GM23338 (cell line): ENCODE measurements around the gene WNK2. TPM values are rescaled to one million over a fixed set of nuclear protein-coding genes. Genes with fewer than 3 reads are reported as not detected.

Experiments
- ATAC-seq: fragments of 200-7000 bp; cut with Tn5 transposase; 3 replicates; pipeline ENCODE4 v1.9.1; 2020
- DNase-seq: peaks from one replicate; pipeline ENCODE4 v3.0.0-alpha.2; 2015; ENCODE audit warnings: low spot score
- H2AFZ ChIP-seq: fragments of 200-600 bp; sonication (generic); 2 replicates; pipeline ENCODE4 v1.8.0; 2016; ENCODE audit warnings: antibody characterized with exemption, mild to moderate bottlenecking, moderate library complexity
- H3F3A ChIP-seq: fragments of 200-600 bp; sonication (generic); replicated peaks from 2 replicates; pipeline ENCODE4 v1.8.0; 2017; ENCODE audit warnings: antibody characterized with exemption, mixed run types, low read depth
- H3K27ac ChIP-seq: fragments of 200-600 bp; sonication (generic); 2 replicates; pipeline ENCODE4 v1.6.1; 2016; ENCODE audit warnings: low read depth
- H3K27me3 ChIP-seq: fragments of 200-600 bp; sonication (generic); 2 replicates; pipeline ENCODE4 v1.8.0; 2016; ENCODE audit warnings: mild to moderate bottlenecking, mixed run types, moderate library complexity; ENCODE audit not compliant: insufficient read depth
- H3K36me3 ChIP-seq: fragments of 200-600 bp; sonication (generic); 2 replicates; pipeline ENCODE4 v1.8.0; 2016; ENCODE audit warnings: mild to moderate bottlenecking; ENCODE audit not compliant: insufficient read depth
- H3K4me1 ChIP-seq: fragments of 200-600 bp; sonication (generic); 2 replicates; pipeline ENCODE4 v1.8.0; 2016; ENCODE audit warnings: mild to moderate bottlenecking, moderate library complexity; ENCODE audit not compliant: insufficient read depth
- H3K4me2 ChIP-seq: fragments of 200-600 bp; sonication (generic); 2 replicates; pipeline ENCODE4 v1.7.1; 2017; ENCODE audit warnings: mixed run types
- H3K4me3 ChIP-seq: fragments of 200-600 bp; sonication (generic); 2 replicates; pipeline ENCODE4 v1.6.1; 2016; ENCODE audit warnings: mixed run types
- H3K79me2 ChIP-seq: fragments of 200-600 bp; sonication (generic); replicated peaks from 2 replicates; pipeline ENCODE4 v1.8.0; 2017; ENCODE audit warnings: mild to moderate bottlenecking; ENCODE audit not compliant: insufficient read depth
- H3K9me2 ChIP-seq: fragments of 200-600 bp; sonication (generic); 2 replicates; pipeline ENCODE4 v1.8.0; 2017; ENCODE audit not compliant: insufficient read depth
- H4K20me1 ChIP-seq: fragments of 200-600 bp; sonication (generic); replicated peaks from 2 replicates; pipeline ENCODE4 v1.8.0; 2017; ENCODE audit warnings: mild to moderate bottlenecking; ENCODE audit not compliant: insufficient read depth
- H3K27ac Mint-ChIP-seq: 2 replicates; pipeline ENCODE4 v1.8.0; 2020; ENCODE audit warnings: inconsistent platforms, mild to moderate bottlenecking, moderate library complexity, mixed read lengths
- H3K27me3 Mint-ChIP-seq: 3 replicates; pipeline ENCODE4 v1.8.0; 2022; ENCODE audit warnings: low read depth, mild to moderate bottlenecking, moderate library complexity, mixed read lengths, inconsistent platforms; ENCODE audit not compliant: insufficient read depth, poor library complexity
- H3K36me3 Mint-ChIP-seq: 3 replicates; pipeline ENCODE4 v1.8.0; 2021; ENCODE audit warnings: low read depth, mild to moderate bottlenecking, inconsistent platforms, moderate library complexity, mixed read lengths
- H3K4me1 Mint-ChIP-seq: 3 replicates; pipeline ENCODE4 v1.8.0; 2020; ENCODE audit warnings: mild to moderate bottlenecking, inconsistent platforms, mixed read lengths
- H3K4me3 Mint-ChIP-seq: 3 replicates; pipeline ENCODE4 v1.8.0; 2021; ENCODE audit warnings: moderate library complexity, mild to moderate bottlenecking, inconsistent platforms, mixed read lengths
- H3K9me3 Mint-ChIP-seq: 3 replicates; pipeline ENCODE4 v1.8.0; 2020; ENCODE audit warnings: moderate library complexity, mild to moderate bottlenecking, inconsistent platforms, mixed read lengths
- CTCF ChIP-seq, 2 experiments: fragments of 200-600 bp in 1 of 2; sonication (generic) in 1 of 2; conservative IDR thresholded peaks; 2 replicates each; pipeline versions ENCODE4 v1.5.1 to v1.6.1; 2016 to 2017; ENCODE audit warnings: antibody characterized with exemption in 2 of 2, low read depth in 2 of 2, mild to moderate bottlenecking in 2 of 2, moderate library complexity in 1 of 2
- JUNB ChIP-seq: IDR thresholded peaks from one replicate; pipeline ENCODE4 v1.6.1; 2016; ENCODE audit warnings: antibody characterized with exemption; ENCODE audit not compliant: unreplicated experiment
- NANOG ChIP-seq: IDR thresholded peaks from 2 replicates; pipeline ENCODE4 v1.6.1; 2016; ENCODE audit warnings: antibody characterized with exemption, borderline replicate concordance
- POLR2AphosphoS5 ChIP-seq: IDR thresholded peaks from 2 replicates; pipeline ENCODE4 v1.6.1; 2016; ENCODE audit warnings: antibody characterized with exemption, low read depth
- REST ChIP-seq: IDR thresholded peaks from one replicate; pipeline ENCODE4 v1.6.1; 2018; ENCODE audit warnings: antibody characterized with exemption; ENCODE audit not compliant: unreplicated experiment
- ZNF114 ChIP-seq: fragments of 250-450 bp; sonication (Bioruptor Pico); IDR thresholded peaks from 2 replicates; pipeline ENCODE4 v1.5.0; 2020; ENCODE audit warnings: mild to moderate bottlenecking, moderate library complexity
- polyA plus RNA-seq: library from polyadenylated mRNA; unstranded; fragments of >200 nt; fragmentation: Nextera tagmentation; extraction: Ambion mirVana; gene quantifications from 2 replicates; pipeline ENCODE4 v1.2.1, GENCODE V29; 2016
- total RNA-seq: library from RNA; depleted of rRNA; stranded (reverse); fragments of >200 nt; shearing (Covaris generic); gene quantifications from 2 replicates; pipeline ENCODE4 v1.2.3, GENCODE V29; 2014

Gene WNK2
- total and polyA plus RNA-seq, 2 experiments from 2014 or later: 56.4 to 102 TPM

GRCh38 chr9:93262537-93263310, 78.8 kb downstream of the WNK2 start (continued):
- no peak for TF ChIP-seq CTCF (conservative IDR thresholded peaks at IDR 0.05; ENCODE audit: low read depth in 2 of 2)
- TF ChIP-seq POLR2AphosphoS5: no peak
- no peak for TF ChIP-seq NANOG
- no peak for TF ChIP-seq ZNF114 (CRISPR knock-in tag)
- TF ChIP-seq REST: no peak

GRCh38 chr9:93263334-93264229, 79.6 kb downstream of the WNK2 start:
- Histone ChIP-seq H3F3A (no peaks in the 10 kb centered on the region), H3K27me3 (no peaks in the 10 kb centered on the region), H3K27ac (no peak overlapping the region), H4K20me1 (no peaks in the 10 kb centered on the region; the same call in 1 of the 2 replicates), H3K4me1 (no peaks in the 10 kb centered on the region), H3K79me2 (no peaks in the 10 kb centered on the region), H3K9me2 (no peaks in the 10 kb centered on the region), H3K4me3 (no peak overlapping the region), H2AFZ (no peak overlapping the region), H3K36me3 (peaks cover 3% of the 10 kb centered on the region; the same call in 1 of the 2 replicates), H3K4me2 (no peak overlapping the region)
- TF ChIP-seq CTCF (conservative IDR thresholded peaks at IDR 0.05; ENCODE audit: low read depth in 2 of 2): no peak
- no peak for TF ChIP-seq POLR2AphosphoS5
- no peak for TF ChIP-seq NANOG
- no peak for TF ChIP-seq JUNB
- H3K4me3 Mint-ChIP-seq: no peak overlapping the region
- peaks cover 2% of the 10 kb centered on the region; the same call in 1 of the 3 replicates for H3K4me1 Mint-ChIP-seq
- DNase-seq: no peak
- no peak overlapping the region for H3K27ac Mint-ChIP-seq
- peaks cover 3% of the 10 kb centered on the region for H3K27me3 Mint-ChIP-seq
- ATAC-seq: no peak
- no peaks in the 10 kb centered on the region; the same call in 2 of the 3 replicates for H3K9me3 Mint-ChIP-seq
- H3K36me3 Mint-ChIP-seq: peaks cover 7% of the 10 kb centered on the region; the same call in 2 of the 3 replicates
